HG03045 (cell line): Measurements from ENCODE around the gene NEK2.
"Not testable (repeated sequence)": the region's sequence is repeated elsewhere in the genome, so short reads cannot be mapped to it uniquely, and the experiment has no call there.

Source experiments
- ATAC-seq: cut with Tn5 transposase; IDR thresholded peaks from one replicate; pipeline ENCODE4 v1.9.1; 2021; ENCODE audit warnings: mild to moderate bottlenecking, moderate library complexity; ENCODE audit not compliant: unreplicated experiment

The NEK2 gene

GRCh38 chr1:211652371-211652770, 23.1 kb downstream of the NEK2 start:
- no peak for ATAC-seq

GRCh38 chr1:211650904-211651303, 24.5 kb downstream of the NEK2 start:
- ATAC-seq, result no peak

GRCh38 chr1:211648980-211649934, 26.2 kb downstream of the NEK2 start:
- ATAC-seq, result no peak

- no peak for ATAC-seq
Observed at GRCh38 chr1:211648336-211648735, 27.1 kb downstream of the NEK2 start.

GRCh38 chr1:211647711-211648121, 27.7 kb downstream of the NEK2 start:
- ATAC-seq, result no peak

GRCh38 chr1:211646566-211646965, 28.9 kb downstream of the NEK2 start:
- ATAC-seq, result no peak

GRCh38 chr1:211645601-211646000, 29.8 kb downstream of the NEK2 start:
- not testable (repeated sequence) for ATAC-seq

- no peak for ATAC-seq
Observed at GRCh38 chr1:211644653-211645052, 30.8 kb downstream of the NEK2 start.

GRCh38 chr1:211643324-211644212, 31.9 kb downstream of the NEK2 start:
- no peak for ATAC-seq

- ATAC-seq, result no peak
Observed at GRCh38 chr1:211642870-211643269, 32.6 kb downstream of the NEK2 start.

- no peak for ATAC-seq
Observed at GRCh38 chr1:211641942-211642341, 33.5 kb downstream of the NEK2 start.

GRCh38 chr1:211641044-211641800, 34.2 kb downstream of the NEK2 start:
- no peak for ATAC-seq

- no peak for ATAC-seq
Observed at GRCh38 chr1:211640301-211640630, 35.2 kb downstream of the NEK2 start.

- ATAC-seq, result no peak
Observed at GRCh38 chr1:211639475-211640300, 35.7 kb downstream of the NEK2 start.

- no peak for ATAC-seq
Observed at GRCh38 chr1:211638689-211639101, 36.7 kb downstream of the NEK2 start.

GRCh38 chr1:211638246-211638645, 37.2 kb downstream of the NEK2 start:
- no peak for ATAC-seq

- no peak for ATAC-seq
Observed at GRCh38 chr1:211637066-211637465, 38.4 kb downstream of the NEK2 start.

GRCh38 chr1:211636575-211637029, 38.8 kb downstream of the NEK2 start:
- ATAC-seq, result not testable (repeated sequence)

- no peak for ATAC-seq
Observed at GRCh38 chr1:211635597-211636205, 39.7 kb downstream of the NEK2 start.

- ATAC-seq, result no peak
Observed at GRCh38 chr1:211634931-211635330, 40.5 kb downstream of the NEK2 start.
